ENCODE results near the gene TBC1D8B. TPM values are rescaled to one million over a fixed set of nuclear protein-coding genes. Genes with fewer than 3 reads are reported as not detected.

The TBC1D8B gene
- total RNA-seq, 1 donor, result 12.3 TPM

GRCh38 chrX:106921637-106922036 lies 119.2 kb downstream of the TBC1D8B start:
- no peaks in the 10 kb centered on the region for H3K79me2 ChIP-seq (ENCODE audit: insufficient read depth, low read length)
- no peak for TF ChIP-seq CTCF (IDR thresholded peaks at IDR 0.05; ENCODE audit: extremely low read depth, low read depth, low read length)
- no peak for DNase-seq (ENCODE audit: insufficient read length, low spot score, missing footprints)

More at GRCh38 chrX:106921637-106922036, 119.2 kb downstream of the TBC1D8B start:
- H3K4me3 ChIP-seq (ENCODE audit: insufficient read depth, low read length), result no peak overlapping the region
- peaks cover under 1% of the 10 kb centered on the region for H3K27me3 ChIP-seq (ENCODE audit: insufficient read depth, low read length)
- H3K4me2 ChIP-seq (ENCODE audit: insufficient read depth, low read length), result no peak overlapping the region
- H4K20me1 ChIP-seq (ENCODE audit: insufficient read depth, low read length), result no peaks in the 10 kb centered on the region
- no peaks in the 10 kb centered on the region for H3K4me1 ChIP-seq (ENCODE audit: insufficient read depth, low read length)
- H2AFZ ChIP-seq (ENCODE audit: low read length), result no peak overlapping the region
- no peak overlapping the region for H3K27ac ChIP-seq (ENCODE audit: low read depth, low read length)
- no peaks in the 10 kb centered on the region for H3K36me3 ChIP-seq (ENCODE audit: insufficient read depth, low read length)
- no peaks in the 10 kb centered on the region for H3K9me3 ChIP-seq (ENCODE audit: low read depth, low read length)

Other genes with a start within 250 kb of the TBC1D8B start
- 1.2 and 1.4 TPM in 2 replicates for gene RADX, start 190.7 kb upstream of the TBC1D8B start, total RNA-seq
- 0.59 and 0.72 TPM in 2 replicates for gene RNF128, start 76.0 kb upstream of the TBC1D8B start, total RNA-seq
- gene RIPPLY1, start 100.7 kb downstream of the TBC1D8B start, total RNA-seq, result not detected in 2 replicates
- gene CLDN2, start 117.7 kb downstream of the TBC1D8B start, total RNA-seq, result not detected in 2 replicates
- gene MORC4, start 197.5 kb downstream of the TBC1D8B start, total RNA-seq, result 39.8 and 47.1 TPM in 2 replicates